ENCODE data around the gene HDAC7.

HDAC7 gene

DNA sequence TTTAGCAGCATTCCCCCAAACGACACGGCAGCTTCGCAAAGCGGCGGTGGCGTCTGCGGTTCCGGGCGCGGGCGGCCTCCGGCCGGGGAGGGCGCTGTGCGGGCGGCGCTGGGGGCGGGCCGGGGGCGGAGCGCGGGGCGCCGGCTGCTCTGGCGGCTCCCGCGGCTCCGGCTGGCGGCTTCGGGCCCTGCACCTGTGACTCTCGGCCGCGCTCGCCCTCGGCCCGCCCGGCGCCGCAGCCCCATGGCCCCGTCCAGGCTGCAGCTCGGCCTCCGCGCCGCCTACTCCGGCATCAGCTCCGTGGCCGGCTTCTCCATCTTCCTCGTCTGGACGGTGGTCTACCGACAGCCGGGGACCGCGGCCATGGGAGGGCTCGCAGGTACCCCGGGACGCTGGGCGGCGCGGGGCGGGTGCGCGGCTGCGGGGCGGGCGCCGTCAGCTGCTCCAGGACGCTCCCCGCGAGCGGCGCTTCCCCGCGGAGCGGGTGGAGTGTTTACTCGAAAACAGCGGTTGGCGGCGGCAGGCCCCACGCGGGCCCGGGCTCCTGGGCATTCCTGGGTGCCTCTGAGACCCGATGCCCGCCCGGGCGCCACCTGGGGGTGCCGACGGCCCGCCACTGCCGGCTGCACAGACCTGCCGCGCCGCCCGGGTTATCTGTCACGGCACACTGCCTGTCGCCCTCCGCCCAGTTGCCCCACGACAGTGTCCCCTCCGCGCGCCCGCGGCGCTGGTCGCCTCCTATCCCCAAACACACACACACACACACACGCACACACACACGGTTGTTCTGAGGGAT is 46.4 kb downstream of the HDAC7 start, which contains the start of gene SLC48A1:
Gene SLC48A1, plus strand, starts transcription at position 177 of the 796 bp plus-strand sequence. Its CDS starts 67 bp downstream, at position 244.
- peak within 1 kb of the TSS; percentile 67 to 72 for H3K27ac ChIP-seq (ENCODE audit: low read depth in 2 of 2, low read length in 2 of 2)

DNA sequence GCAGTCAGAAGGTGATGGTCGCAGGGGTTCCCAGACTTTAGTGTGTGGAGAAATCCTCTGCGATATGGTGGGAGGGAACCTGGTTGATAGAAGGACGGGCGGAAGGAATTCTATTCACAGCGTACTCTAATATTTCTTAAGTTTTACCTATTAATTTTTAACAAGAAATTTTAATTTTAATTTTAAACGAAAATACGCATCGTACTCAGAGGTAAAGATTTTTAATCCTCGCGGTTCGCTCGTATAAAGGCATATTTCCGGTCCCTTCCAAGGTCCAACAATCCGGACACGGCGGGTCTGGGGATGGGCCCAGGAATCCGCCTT is 47.0 kb downstream of the HDAC7 start:
- Histone ChIP-seq H3K9me3 (ENCODE audit: control insufficient read depth in 2 of 2, low read length in 2 of 2) (no peaks in the 10 kb centered on the region), H3K36me3 (ENCODE audit: control insufficient read depth in 2 of 2, insufficient read depth in 2 of 2, low read length in 2 of 2) (no peaks in the 10 kb centered on the region), H3K27ac (ENCODE audit: low read depth in 2 of 2, low read length in 2 of 2) (no peak overlapping the region), H3K27me3 (ENCODE audit: control insufficient read depth in 2 of 2, insufficient read depth in 2 of 2, low read length in 2 of 2) (no peaks in the 10 kb centered on the region), H3K9ac (ENCODE audit: low read depth in 1 of 2, low read length in 2 of 2) (peak overlapping the region; percentile 61 to 75), H3K4me3 (ENCODE audit: low read length in 2 of 2) (peak overlapping the region; percentile 67 to 81), H3K4me1 (ENCODE audit: control insufficient read depth in 2 of 2, insufficient read depth in 2 of 2, low read length in 2 of 2) (peaks cover 14 to 20% of the 10 kb centered on the region in 2 donors)

More for the DNA sequence above, 46.4 kb downstream of the HDAC7 start, which contains the start of gene SLC48A1:
- Histone ChIP-seq H3K36me3 (ENCODE audit: control insufficient read depth in 2 of 2, insufficient read depth in 2 of 2, low read length in 2 of 2) (no peaks in the 10 kb centered on the region), H3K4me3 (ENCODE audit: low read length in 2 of 2) (peak within 1 kb of the TSS; percentile 74 to 81), H3K4me1 (ENCODE audit: control insufficient read depth in 2 of 2, insufficient read depth in 2 of 2, low read length in 2 of 2) (peaks cover 19 to 23% of the 10 kb centered on the region in 2 donors), H3K9ac (ENCODE audit: low read depth in 1 of 2, low read length in 2 of 2) (peak within 1 kb of the TSS; percentile 74 to 75), H3K27me3 (ENCODE audit: control insufficient read depth in 2 of 2, insufficient read depth in 2 of 2, low read length in 2 of 2) (no peaks in the 10 kb centered on the region), H3K9me3 (ENCODE audit: control insufficient read depth in 2 of 2, low read length in 2 of 2) (no peaks in the 10 kb centered on the region)

DNA sequence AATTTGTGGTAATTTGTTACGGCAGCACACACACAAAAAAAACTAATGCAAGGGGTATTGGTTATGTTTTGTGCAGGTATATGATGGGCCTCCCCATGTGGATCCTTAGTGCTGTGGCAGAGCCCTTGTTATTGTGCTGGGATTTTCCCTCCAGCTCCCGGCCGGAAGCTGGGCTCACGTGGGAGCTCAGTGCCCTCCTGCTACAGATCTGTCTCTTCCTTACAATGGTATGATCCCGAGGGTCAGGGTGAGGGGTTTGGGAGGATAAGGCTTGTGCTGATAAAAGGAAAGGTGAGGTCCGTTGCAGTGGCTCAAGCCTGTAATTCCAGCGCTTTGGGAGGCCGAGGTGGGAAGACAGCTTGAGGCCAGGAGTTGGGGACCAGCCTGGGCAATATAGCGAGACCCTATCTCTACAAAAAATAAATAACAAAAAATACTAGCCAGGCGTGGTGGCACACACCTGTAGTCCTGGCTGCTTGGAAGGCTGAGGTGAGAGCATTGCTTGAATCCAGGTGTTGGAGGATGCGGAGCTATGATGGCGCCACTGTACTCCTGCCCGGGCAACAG is 47.5 kb downstream of the HDAC7 start:
- Histone ChIP-seq H3K36me3 (ENCODE audit: control insufficient read depth in 2 of 2, insufficient read depth in 2 of 2, low read length in 2 of 2) (no peaks in the 10 kb centered on the region), H3K27ac (ENCODE audit: low read depth in 2 of 2, low read length in 2 of 2) (no peak overlapping the region), H3K27me3 (ENCODE audit: control insufficient read depth in 2 of 2, insufficient read depth in 2 of 2, low read length in 2 of 2) (no peaks in the 10 kb centered on the region), H3K4me3 (ENCODE audit: low read length in 2 of 2) (no peak overlapping the region), H3K4me1 (ENCODE audit: control insufficient read depth in 2 of 2, insufficient read depth in 2 of 2, low read length in 2 of 2) (peaks cover 13 to 19% of the 10 kb centered on the region in 2 donors), H3K9me3 (ENCODE audit: control insufficient read depth in 2 of 2, low read length in 2 of 2) (no peaks in the 10 kb centered on the region), H3K9ac (ENCODE audit: low read depth in 1 of 2, low read length in 2 of 2) (peak overlapping the region; percentile 61 to 75)

DNA sequence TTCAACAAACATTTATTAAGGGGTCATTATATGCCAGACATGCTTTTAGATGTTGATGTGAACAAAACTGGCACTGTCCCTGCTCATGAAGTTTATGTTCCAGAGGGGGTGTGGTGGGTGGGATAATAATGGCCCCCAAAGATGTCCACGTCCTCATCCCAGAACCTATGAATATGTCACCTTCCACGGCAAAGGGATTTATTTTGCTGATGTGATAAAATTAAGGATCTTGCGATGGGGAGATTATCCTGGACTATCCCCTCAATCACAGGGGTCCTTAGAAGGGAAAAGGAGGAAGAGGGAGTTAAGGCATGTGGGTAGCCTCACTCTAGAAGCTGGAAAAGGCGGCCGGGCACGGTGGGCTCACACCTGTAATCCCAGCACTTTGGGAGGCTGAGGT is 48.4 kb downstream of the HDAC7 start:
- no peaks in the 10 kb centered on the region for H3K36me3 ChIP-seq (ENCODE audit: control insufficient read depth in 2 of 2, insufficient read depth in 2 of 2, low read length in 2 of 2)
- H3K27ac ChIP-seq (ENCODE audit: low read depth in 2 of 2, low read length in 2 of 2): no peak overlapping the region
- peaks cover 11 to 13% of the 10 kb centered on the region in 2 donors for H3K4me1 ChIP-seq (ENCODE audit: control insufficient read depth in 2 of 2, insufficient read depth in 2 of 2, low read length in 2 of 2)
- H3K4me3 ChIP-seq (ENCODE audit: low read length in 2 of 2): no peak overlapping the region
- no peaks in the 10 kb centered on the region for H3K27me3 ChIP-seq (ENCODE audit: control insufficient read depth in 2 of 2, insufficient read depth in 2 of 2, low read length in 2 of 2)
- no peak overlapping the region for H3K9ac ChIP-seq (ENCODE audit: low read depth in 1 of 2, low read length in 2 of 2)
- no peaks in the 10 kb centered on the region for H3K9me3 ChIP-seq (ENCODE audit: control insufficient read depth in 2 of 2, low read length in 2 of 2)

DNA sequence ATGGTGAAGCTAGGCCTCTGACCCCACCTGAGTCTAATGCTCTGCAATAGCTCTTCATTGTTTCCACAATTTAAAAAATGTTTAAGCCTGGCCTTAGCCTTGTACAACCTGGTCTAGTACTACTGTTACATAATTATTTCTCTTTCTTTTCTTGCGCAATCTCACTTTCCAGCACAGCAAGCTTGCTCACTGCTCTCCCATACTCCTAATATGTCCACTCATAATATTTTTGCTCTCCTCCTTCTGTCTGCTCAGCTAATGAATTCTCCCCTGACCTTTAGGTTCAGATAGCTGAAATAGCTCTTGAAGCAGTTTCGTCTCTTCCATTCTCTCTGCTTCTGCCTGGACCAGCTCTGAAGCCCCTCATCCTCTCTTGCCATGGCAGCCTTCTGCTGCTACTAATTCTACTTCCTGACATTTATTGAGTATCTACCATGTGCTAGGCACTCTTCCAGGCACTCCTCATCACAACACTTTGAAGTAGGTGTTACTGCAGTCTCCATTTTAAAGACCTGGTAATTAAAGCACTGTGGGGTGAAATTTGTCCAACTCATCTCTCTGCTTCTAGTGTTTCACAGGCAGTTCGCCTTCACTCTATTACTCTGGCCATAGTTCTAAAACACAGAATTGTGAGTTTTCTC is 49.5 kb downstream of the HDAC7 start:
- no peaks in the 10 kb centered on the region for H3K9me3 ChIP-seq (ENCODE audit: control insufficient read depth in 2 of 2, low read length in 2 of 2)
- H3K4me3 ChIP-seq (ENCODE audit: low read length in 2 of 2): no peak overlapping the region
- H3K4me1 ChIP-seq (ENCODE audit: control insufficient read depth in 2 of 2, insufficient read depth in 2 of 2, low read length in 2 of 2): peaks cover 7 to 9% of the 10 kb centered on the region in 2 donors
- H3K36me3 ChIP-seq (ENCODE audit: control insufficient read depth in 2 of 2, insufficient read depth in 2 of 2, low read length in 2 of 2): no peaks in the 10 kb centered on the region
- no peak overlapping the region for H3K9ac ChIP-seq (ENCODE audit: low read depth in 1 of 2, low read length in 2 of 2)
- no peaks in the 10 kb centered on the region for H3K27me3 ChIP-seq (ENCODE audit: control insufficient read depth in 2 of 2, insufficient read depth in 2 of 2, low read length in 2 of 2)
- no peak overlapping the region for H3K27ac ChIP-seq (ENCODE audit: low read depth in 2 of 2, low read length in 2 of 2)

DNA sequence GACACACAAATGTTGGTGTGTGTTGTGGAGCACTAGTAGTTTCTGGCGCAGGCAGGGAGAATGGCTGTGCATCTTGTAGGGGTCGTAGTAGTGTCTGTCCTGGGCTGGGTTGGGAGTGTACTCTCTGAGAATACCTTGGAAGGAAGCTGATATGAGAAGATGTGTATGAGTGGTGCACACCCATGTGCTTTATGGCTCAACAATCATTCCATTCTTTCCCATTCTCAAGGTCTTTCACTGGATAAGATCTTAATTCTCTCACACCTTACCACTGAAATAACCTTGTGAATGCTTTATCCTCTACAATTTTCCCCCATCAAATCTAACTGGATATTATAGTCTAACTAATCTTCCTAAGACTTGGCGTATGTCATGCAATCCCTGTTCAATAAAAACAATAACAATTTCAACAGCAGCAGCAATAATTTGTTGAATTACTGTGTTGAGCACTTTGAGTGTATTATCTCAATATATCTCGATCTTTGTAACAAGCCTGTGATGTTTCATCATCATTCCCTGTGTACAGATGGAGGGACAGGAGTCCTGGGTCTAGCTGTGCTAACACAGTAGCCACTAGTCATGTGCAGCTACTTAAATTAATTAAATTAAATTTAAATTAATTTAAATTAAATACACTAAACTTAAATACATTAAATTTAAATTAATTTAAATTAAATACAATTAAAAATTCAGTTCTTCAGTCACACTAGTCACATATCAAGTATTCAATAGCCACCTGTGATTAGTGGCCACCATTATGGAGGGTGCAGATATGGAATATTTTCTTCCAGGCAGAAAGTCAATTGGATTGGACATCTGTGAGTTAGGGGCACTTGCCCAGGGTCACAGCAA is 50.2 kb downstream of the HDAC7 start:
- Histone ChIP-seq H3K4me1 (ENCODE audit: control insufficient read depth in 2 of 2, insufficient read depth in 2 of 2, low read length in 2 of 2) (peaks cover 7 to 9% of the 10 kb centered on the region in 2 donors), H3K9ac (ENCODE audit: low read depth in 1 of 2, low read length in 2 of 2) (no peak overlapping the region), H3K4me3 (ENCODE audit: low read length in 2 of 2) (no peak overlapping the region), H3K36me3 (ENCODE audit: control insufficient read depth in 2 of 2, insufficient read depth in 2 of 2, low read length in 2 of 2) (no peaks in the 10 kb centered on the region), H3K27ac (ENCODE audit: low read depth in 2 of 2, low read length in 2 of 2) (no peak overlapping the region), H3K9me3 (ENCODE audit: control insufficient read depth in 2 of 2, low read length in 2 of 2) (no peaks in the 10 kb centered on the region), H3K27me3 (ENCODE audit: control insufficient read depth in 2 of 2, insufficient read depth in 2 of 2, low read length in 2 of 2) (no peaks in the 10 kb centered on the region)

DNA sequence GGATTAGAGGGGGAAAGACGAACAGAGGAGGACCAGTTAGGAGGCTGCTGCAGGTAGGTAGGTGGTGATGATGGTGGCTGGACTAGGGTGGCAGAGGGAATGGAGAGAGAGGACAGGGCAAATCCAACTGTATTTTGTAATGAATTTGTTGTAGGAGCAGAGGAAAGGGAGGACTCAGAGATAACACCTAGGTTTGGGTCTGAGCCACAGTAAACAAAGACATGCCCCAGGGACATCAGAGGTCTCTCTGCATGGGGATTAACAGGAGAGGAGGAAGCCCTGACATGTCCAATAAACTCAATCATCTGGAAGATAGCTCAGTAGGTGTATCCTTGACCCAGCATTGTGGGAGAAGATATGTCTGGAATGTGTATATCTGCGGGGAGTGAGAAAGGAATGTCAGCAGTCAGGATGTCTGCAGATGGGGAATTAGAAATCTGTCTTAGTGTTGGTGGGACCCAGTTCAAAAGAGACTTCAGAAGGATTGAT is 51.3 kb downstream of the HDAC7 start:
- peaks cover 0 to 3% of the 10 kb centered on the region in 2 donors for H3K4me1 ChIP-seq (ENCODE audit: control insufficient read depth in 2 of 2, insufficient read depth in 2 of 2, low read length in 2 of 2)
- no peak overlapping the region for H3K27ac ChIP-seq (ENCODE audit: low read depth in 2 of 2, low read length in 2 of 2)

DNA sequence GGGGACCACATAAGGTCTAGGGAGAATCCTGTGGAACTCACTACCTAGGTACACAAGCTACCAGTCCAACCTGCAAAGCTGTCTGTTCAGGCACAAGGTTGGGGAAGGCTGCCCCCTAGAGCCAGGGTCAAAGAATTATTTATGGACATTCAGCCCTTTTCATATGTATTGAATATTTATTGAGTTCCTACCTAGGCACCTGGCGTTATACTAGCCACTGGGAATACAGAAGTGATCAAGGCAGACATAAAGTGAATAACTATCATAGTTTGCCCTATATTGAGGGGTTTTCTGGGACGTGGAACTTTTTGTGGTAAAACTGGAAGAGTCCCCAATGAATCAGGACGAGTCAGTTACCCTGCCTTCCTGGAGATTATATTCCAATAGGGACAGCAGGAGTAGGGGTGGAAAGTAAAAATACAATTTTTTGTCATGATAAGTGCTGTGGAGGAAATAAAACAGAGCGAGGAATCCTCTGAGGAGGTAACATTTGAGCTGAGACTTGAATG is 52.4 kb downstream of the HDAC7 start:
- Histone ChIP-seq H3K4me1 (ENCODE audit: control insufficient read depth in 2 of 2, insufficient read depth in 2 of 2, low read length in 2 of 2) (no peaks in the 10 kb centered on the region), H3K36me3 (ENCODE audit: control insufficient read depth in 2 of 2, insufficient read depth in 2 of 2, low read length in 2 of 2) (no peaks in the 10 kb centered on the region), H3K4me3 (ENCODE audit: low read length in 2 of 2) (no peak overlapping the region), H3K9ac (ENCODE audit: low read depth in 1 of 2, low read length in 2 of 2) (no peak overlapping the region), H3K27ac (ENCODE audit: low read depth in 2 of 2, low read length in 2 of 2) (no peak overlapping the region), H3K27me3 (ENCODE audit: control insufficient read depth in 2 of 2, insufficient read depth in 2 of 2, low read length in 2 of 2) (no peaks in the 10 kb centered on the region), H3K9me3 (ENCODE audit: control insufficient read depth in 2 of 2, low read length in 2 of 2) (no peaks in the 10 kb centered on the region)

More for the DNA sequence above, 51.3 kb downstream of the HDAC7 start:
- Histone ChIP-seq H3K9me3 (ENCODE audit: control insufficient read depth in 2 of 2, low read length in 2 of 2) (no peaks in the 10 kb centered on the region), H3K27me3 (ENCODE audit: control insufficient read depth in 2 of 2, insufficient read depth in 2 of 2, low read length in 2 of 2) (no peaks in the 10 kb centered on the region), H3K36me3 (ENCODE audit: control insufficient read depth in 2 of 2, insufficient read depth in 2 of 2, low read length in 2 of 2) (no peaks in the 10 kb centered on the region), H3K4me3 (ENCODE audit: low read length in 2 of 2) (no peak overlapping the region), H3K9ac (ENCODE audit: low read depth in 1 of 2, low read length in 2 of 2) (no peak overlapping the region)

DNA sequence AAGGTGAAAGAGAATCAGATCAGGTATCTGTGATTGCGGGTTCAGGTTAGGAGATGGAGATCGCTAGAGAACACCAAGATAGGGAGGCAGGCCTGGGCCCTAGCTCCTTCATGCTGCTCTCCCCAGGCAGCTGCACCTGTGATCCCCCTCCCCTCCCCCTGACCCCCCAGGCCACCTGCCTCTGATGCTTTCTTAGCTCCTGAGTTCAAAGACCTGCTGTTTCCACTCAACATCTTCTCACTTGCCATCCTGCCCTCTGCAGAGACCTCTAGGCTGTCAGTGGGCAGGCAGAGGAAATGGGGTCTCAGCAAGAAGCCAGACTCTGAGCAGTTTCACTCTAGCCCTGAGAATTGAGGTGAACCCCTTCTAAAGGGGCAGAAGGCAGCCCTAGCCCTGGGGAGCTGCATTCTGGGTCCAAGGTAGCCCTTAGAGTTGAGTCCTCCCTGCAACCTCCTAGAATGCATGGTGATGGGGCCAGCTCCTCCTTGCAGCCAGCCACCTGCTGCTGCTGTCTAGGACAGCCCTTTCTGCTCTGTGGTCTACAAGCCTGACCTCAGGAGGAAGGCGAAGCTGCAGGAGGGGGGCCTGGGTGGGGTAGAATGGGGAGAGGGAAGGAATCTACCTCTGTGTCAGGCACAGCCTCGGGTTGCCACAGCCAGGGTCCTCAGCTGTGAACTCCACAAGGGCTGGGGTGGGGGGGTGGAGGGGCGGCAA is 53.0 kb downstream of the HDAC7 start:
- H3K9me3 ChIP-seq (ENCODE audit: control insufficient read depth in 2 of 2, low read length in 2 of 2): no peaks in the 10 kb centered on the region
- no peak overlapping the region for H3K4me3 ChIP-seq (ENCODE audit: low read length in 2 of 2)
- no peaks in the 10 kb centered on the region for H3K36me3 ChIP-seq (ENCODE audit: control insufficient read depth in 2 of 2, insufficient read depth in 2 of 2, low read length in 2 of 2)
- no peak overlapping the region for H3K9ac ChIP-seq (ENCODE audit: low read depth in 1 of 2, low read length in 2 of 2)
- H3K27me3 ChIP-seq (ENCODE audit: control insufficient read depth in 2 of 2, insufficient read depth in 2 of 2, low read length in 2 of 2): no peaks in the 10 kb centered on the region
- no peak overlapping the region for H3K27ac ChIP-seq (ENCODE audit: low read depth in 2 of 2, low read length in 2 of 2)
- H3K4me1 ChIP-seq (ENCODE audit: control insufficient read depth in 2 of 2, insufficient read depth in 2 of 2, low read length in 2 of 2): no peaks in the 10 kb centered on the region
